Lower lobe of right lung (tissue), 2 donors: ENCODE results near the gene UBA5. TPM values are rescaled to one million over a fixed set of nuclear protein-coding genes. Genes with fewer than 3 reads are reported as not detected.

Experiments used
- ATAC-seq, 2 donors: fragments of 200-7000 bp; cut with Tn5 transposase; one replicate each; pipeline ENCODE4 v1.9.1; 2020 to 2022; ENCODE audit warnings: mild to moderate bottlenecking in 2 of 2, moderate library complexity in 2 of 2
- DNase-seq: peaks from one replicate; pipeline ENCODE4 v3.0.0-alpha.2; 2020
- H3K27ac ChIP-seq: fragments of 200-600 bp; one replicate; pipeline ENCODE4 v1.8.0; 2022
- H3K27me3 ChIP-seq: fragments of 200-600 bp; one replicate; pipeline ENCODE4 v1.8.0; 2022; ENCODE audit warnings: low read depth
- H3K36me3 ChIP-seq: fragments of 200-600 bp; one replicate; pipeline ENCODE4 v1.8.0; 2022; ENCODE audit warnings: mild to moderate bottlenecking
- H3K4me1 ChIP-seq: fragments of 200-600 bp; one replicate; pipeline ENCODE4 v1.8.0; 2022
- H3K4me3 ChIP-seq: fragments of 200-600 bp; one replicate; pipeline ENCODE4 v1.8.0; 2022; ENCODE audit warnings: mild to moderate bottlenecking
- H3K9me3 ChIP-seq: fragments of 200-600 bp; one replicate; pipeline ENCODE4 v1.8.0; 2022
- intact Hi-C: fragments of 100-400 bp; cut with DNase I; formaldehyde crosslinking; loops from one replicate; pipeline ENCODE4 v1.11.0; 2022
- total RNA-seq: library from RNA; stranded (reverse); fragmentation: NEBNext Ultra II Directional; extraction: Animal tissue kit (Norgen Biotek cat#: 25700); gene quantifications from one replicate; pipeline ENCODE4 v1.2.1, GENCODE V29; 2021
- TF ChIP-seq, protein P1 (sequence below): fragments of 200-600 bp; IDR thresholded peaks from one replicate; pipeline ENCODE4 v1.8.0; 2022; ENCODE audit warnings: antibody characterized with exemption, mild to moderate bottlenecking
- donor health status: DM: no; HTN: yes; CAD: no; lungs with severe emphysema.

Gene UBA5
- total RNA-seq, 1 donor from 2014 or later, result 27.2 TPM

DNA sequence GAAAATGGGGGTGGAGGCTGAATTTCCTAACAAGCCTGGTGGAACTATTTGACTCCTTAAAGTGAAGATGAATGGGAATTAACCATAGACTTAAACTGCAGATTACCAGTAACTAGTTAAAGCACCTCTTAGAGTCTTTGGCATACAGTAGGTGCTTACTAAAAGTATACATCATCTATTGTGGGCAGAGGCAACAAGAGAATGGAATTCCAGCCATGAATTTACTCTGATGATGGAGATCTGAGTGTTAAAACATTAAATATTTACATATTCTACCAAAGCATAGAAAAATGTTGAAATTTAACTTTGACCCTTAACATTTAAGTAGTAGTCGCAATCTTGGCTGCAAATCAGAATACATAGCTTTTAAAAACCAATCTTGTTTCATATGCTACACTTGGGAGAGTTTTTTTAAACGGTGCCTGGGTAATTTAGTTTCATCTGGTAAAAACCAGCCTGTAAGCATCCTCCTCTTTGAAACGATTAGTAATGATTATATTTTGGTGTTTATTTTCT is 5.2 kb downstream of the UBA5 start:
- TF ChIP-seq, protein P1, sequence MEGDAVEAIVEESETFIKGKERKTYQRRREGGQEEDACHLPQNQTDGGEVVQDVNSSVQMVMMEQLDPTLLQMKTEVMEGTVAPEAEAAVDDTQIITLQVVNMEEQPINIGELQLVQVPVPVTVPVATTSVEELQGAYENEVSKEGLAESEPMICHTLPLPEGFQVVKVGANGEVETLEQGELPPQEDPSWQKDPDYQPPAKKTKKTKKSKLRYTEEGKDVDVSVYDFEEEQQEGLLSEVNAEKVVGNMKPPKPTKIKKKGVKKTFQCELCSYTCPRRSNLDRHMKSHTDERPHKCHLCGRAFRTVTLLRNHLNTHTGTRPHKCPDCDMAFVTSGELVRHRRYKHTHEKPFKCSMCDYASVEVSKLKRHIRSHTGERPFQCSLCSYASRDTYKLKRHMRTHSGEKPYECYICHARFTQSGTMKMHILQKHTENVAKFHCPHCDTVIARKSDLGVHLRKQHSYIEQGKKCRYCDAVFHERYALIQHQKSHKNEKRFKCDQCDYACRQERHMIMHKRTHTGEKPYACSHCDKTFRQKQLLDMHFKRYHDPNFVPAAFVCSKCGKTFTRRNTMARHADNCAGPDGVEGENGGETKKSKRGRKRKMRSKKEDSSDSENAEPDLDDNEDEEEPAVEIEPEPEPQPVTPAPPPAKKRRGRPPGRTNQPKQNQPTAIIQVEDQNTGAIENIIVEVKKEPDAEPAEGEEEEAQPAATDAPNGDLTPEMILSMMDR, result no peak
- Histone ChIP-seq H3K4me1 (peaks cover 29% of the 10 kb centered on the region), H3K27me3 (no peaks in the 10 kb centered on the region), H3K36me3 (peaks cover 28% of the 10 kb centered on the region), H3K9me3 (no peaks in the 10 kb centered on the region), H3K27ac (no peak overlapping the region), H3K4me3 (no peak overlapping the region)
- ATAC-seq (no peak), DNase-seq (no peak)
- intact Hi-C loops, result no loop called here

GRCh38 chr3:132669256-132669777 is 9.2 kb downstream of the UBA5 start:
- Histone ChIP-seq H3K27ac (no peak overlapping the region), H3K27me3 (no peaks in the 10 kb centered on the region), H3K36me3 (peaks cover 65% of the 10 kb centered on the region)

DNA sequence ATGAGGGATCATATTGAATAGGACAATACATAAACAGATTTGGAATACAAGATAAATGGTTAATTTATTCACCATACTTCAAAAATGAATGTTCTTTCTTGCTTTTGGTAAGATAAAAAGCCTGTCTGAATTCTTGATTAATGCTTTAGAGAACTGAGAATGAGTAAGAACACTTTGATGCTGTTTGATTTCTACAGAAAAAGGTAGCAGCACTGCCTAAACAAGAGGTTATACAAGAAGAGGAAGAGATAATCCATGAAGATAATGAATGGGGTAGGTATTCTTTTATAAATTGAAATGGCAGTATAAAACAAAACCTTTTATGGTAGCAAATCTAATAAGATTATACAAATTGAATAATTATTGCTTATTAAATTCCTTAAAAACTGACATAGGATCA is 15.3 kb downstream of the UBA5 start:
- ATAC-seq (no peak), DNase-seq (no peak)
- Histone ChIP-seq H3K4me3 (no peak overlapping the region), H3K36me3 (peaks cover 96% of the 10 kb centered on the region), H3K27ac (no peak overlapping the region), H3K9me3 (no peaks in the 10 kb centered on the region), H3K27me3 (no peaks in the 10 kb centered on the region), H3K4me1 (no peaks in the 10 kb centered on the region)
- TF ChIP-seq, protein P1, result no peak
- intact Hi-C loops, result no loop called here

More at GRCh38 chr3:132669256-132669777, 9.2 kb downstream of the UBA5 start:
- no peak for ATAC-seq
- no peaks in the 10 kb centered on the region for H3K9me3 ChIP-seq
- no peak for DNase-seq
- H3K4me3 ChIP-seq, result no peak overlapping the region
- TF ChIP-seq, protein P1, result no peak
- intact Hi-C loops, result no loop called here
- peaks cover 12% of the 10 kb centered on the region for H3K4me1 ChIP-seq

GRCh38 chr3:132679911-132680310 is 19.8 kb downstream of the UBA5 start:
- Histone ChIP-seq H3K4me1 (no peaks in the 10 kb centered on the region), H3K36me3 (peaks cover 99% of the 10 kb centered on the region), H3K27ac (no peak overlapping the region), H3K4me3 (no peak overlapping the region), H3K27me3 (no peaks in the 10 kb centered on the region), H3K9me3 (no peaks in the 10 kb centered on the region)
- ATAC-seq, result no peak
- TF ChIP-seq, protein P1, result no peak
- DNase-seq, result no peak
- intact Hi-C loops, result no loop called here

DNA sequence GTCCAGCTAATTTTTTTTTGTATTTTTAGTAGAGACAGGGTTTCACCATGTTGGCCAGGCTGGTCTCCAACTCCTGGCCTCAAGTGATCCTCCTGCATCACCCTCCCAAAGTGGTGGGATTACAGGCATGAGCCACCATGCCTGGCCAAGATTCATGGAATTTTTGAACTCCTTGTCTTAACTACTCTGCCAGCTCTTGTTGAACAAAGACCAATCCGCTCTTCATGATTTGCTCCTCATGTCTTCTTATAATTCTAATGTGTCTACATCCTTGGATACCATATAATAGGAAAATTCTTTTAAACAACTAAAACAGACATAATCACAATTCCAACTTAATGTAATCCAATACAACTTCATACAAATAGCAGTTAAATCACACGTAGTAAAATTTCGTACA is 21.3 kb downstream of the UBA5 start:
- intact Hi-C loops, result no loop called here
- Histone ChIP-seq H3K4me1 (no peaks in the 10 kb centered on the region), H3K27me3 (no peaks in the 10 kb centered on the region), H3K36me3 (peaks cover 99% of the 10 kb centered on the region), H3K9me3 (no peaks in the 10 kb centered on the region), H3K27ac (no peak overlapping the region), H3K4me3 (no peak overlapping the region)
- ATAC-seq, result no peak
- no peak for DNase-seq
- TF ChIP-seq, protein P1, result no peak
